A549 (cell line): ENCODE results near the gene CHP2.

Experiments
- HDAC2 ChIP-seq: fragments of 200-600 bp; sonication (generic); IDR thresholded peaks from 2 replicates; pipeline ENCODE4 v1.6.1; 2016
- KDM1A ChIP-seq: fragments of 200-600 bp; sonication (generic); IDR thresholded peaks from 2 replicates; pipeline ENCODE4 v1.6.1; 2016; ENCODE audit warnings: low read depth, mild to moderate bottlenecking
- KDM5A ChIP-seq: fragments of 200-600 bp; sonication (generic); IDR thresholded peaks from 2 replicates; pipeline ENCODE4 v1.6.1; 2016; ENCODE audit warnings: antibody characterized with exemption, mild to moderate bottlenecking
- MAFK ChIP-seq: fragments of 450-650 bp; IDR thresholded peaks from 2 replicates; pipeline ENCODE4 v1.6.1; 2014; ENCODE audit not compliant: partially characterized antibody
- MYC ChIP-seq: IDR thresholded peaks from 2 replicates; pipeline ENCODE4 v1.6.1; 2012; ENCODE audit warnings: mild to moderate bottlenecking, inconsistent platforms, low read length, improper control_type of control experiment, borderline replicate concordance
- POLR2A ChIP-seq: IDR thresholded peaks from 2 replicates; pipeline ENCODE4 v1.6.1; 2012; ENCODE audit warnings: mild to moderate bottlenecking, low read length
- POLR2AphosphoS2 ChIP-seq: conservative IDR thresholded peaks from 2 replicates; pipeline ENCODE4 v1.6.1; 2012; ENCODE audit warnings: low read length, improper control_type of control experiment, inconsistent platforms
- RFX5 ChIP-seq: fragments of 450-650 bp; IDR thresholded peaks from 2 replicates; pipeline ENCODE4 v1.7.1; 2014; ENCODE audit warnings: antibody characterized with exemption, mild to moderate bottlenecking, moderate library complexity
- TF ChIP-seq, protein P1 (sequence below): fragments of >200 bp; sonication (Bioruptor Twin); formaldehyde crosslinking; IDR thresholded peaks from 3 replicates; pipeline ENCODE4 v1.5.1; 2016
- TF ChIP-seq, protein P2 (sequence below): IDR thresholded peaks from 2 replicates; pipeline ENCODE4 v1.6.1; 2012
- TF ChIP-seq, protein P3 (sequence below): fragments of 200-600 bp; sonication (generic); IDR thresholded peaks from 2 replicates; pipeline ENCODE4 v1.6.1; 2016; ENCODE audit warnings: antibody characterized with exemption, mild to moderate bottlenecking, moderate library complexity

DNA sequence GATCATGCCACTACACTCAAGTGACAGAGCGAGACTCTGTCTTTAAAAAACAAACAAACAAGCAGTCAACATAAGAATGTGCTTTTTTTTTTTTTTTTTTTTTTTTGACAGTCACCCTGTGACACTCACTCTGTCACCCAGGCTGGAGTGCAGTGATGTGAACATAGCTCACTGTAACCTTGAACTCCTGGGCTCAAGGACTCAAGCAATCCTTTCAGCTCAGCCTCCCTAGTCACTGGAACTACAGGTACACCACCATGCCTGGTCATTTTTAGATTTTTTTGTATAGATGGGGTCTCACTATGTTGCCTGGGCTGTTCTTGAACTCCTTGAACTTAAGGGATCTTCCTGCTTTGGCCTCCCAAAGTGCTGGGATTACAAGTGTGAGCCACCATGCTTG lies 15.3 kb upstream of the CHP2 start:
- no peak for TF ChIP-seq POLR2AphosphoS2
- TF ChIP-seq, protein P1, sequence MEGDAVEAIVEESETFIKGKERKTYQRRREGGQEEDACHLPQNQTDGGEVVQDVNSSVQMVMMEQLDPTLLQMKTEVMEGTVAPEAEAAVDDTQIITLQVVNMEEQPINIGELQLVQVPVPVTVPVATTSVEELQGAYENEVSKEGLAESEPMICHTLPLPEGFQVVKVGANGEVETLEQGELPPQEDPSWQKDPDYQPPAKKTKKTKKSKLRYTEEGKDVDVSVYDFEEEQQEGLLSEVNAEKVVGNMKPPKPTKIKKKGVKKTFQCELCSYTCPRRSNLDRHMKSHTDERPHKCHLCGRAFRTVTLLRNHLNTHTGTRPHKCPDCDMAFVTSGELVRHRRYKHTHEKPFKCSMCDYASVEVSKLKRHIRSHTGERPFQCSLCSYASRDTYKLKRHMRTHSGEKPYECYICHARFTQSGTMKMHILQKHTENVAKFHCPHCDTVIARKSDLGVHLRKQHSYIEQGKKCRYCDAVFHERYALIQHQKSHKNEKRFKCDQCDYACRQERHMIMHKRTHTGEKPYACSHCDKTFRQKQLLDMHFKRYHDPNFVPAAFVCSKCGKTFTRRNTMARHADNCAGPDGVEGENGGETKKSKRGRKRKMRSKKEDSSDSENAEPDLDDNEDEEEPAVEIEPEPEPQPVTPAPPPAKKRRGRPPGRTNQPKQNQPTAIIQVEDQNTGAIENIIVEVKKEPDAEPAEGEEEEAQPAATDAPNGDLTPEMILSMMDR: no peak
- no peak for TF ChIP-seq MAFK
- TF ChIP-seq POLR2A: no peak
- no peak for TF ChIP-seq MYC
- TF ChIP-seq, protein P2, sequence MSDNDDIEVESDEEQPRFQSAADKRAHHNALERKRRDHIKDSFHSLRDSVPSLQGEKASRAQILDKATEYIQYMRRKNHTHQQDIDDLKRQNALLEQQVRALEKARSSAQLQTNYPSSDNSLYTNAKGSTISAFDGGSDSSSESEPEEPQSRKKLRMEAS: no peak
- TF ChIP-seq, protein P3, sequence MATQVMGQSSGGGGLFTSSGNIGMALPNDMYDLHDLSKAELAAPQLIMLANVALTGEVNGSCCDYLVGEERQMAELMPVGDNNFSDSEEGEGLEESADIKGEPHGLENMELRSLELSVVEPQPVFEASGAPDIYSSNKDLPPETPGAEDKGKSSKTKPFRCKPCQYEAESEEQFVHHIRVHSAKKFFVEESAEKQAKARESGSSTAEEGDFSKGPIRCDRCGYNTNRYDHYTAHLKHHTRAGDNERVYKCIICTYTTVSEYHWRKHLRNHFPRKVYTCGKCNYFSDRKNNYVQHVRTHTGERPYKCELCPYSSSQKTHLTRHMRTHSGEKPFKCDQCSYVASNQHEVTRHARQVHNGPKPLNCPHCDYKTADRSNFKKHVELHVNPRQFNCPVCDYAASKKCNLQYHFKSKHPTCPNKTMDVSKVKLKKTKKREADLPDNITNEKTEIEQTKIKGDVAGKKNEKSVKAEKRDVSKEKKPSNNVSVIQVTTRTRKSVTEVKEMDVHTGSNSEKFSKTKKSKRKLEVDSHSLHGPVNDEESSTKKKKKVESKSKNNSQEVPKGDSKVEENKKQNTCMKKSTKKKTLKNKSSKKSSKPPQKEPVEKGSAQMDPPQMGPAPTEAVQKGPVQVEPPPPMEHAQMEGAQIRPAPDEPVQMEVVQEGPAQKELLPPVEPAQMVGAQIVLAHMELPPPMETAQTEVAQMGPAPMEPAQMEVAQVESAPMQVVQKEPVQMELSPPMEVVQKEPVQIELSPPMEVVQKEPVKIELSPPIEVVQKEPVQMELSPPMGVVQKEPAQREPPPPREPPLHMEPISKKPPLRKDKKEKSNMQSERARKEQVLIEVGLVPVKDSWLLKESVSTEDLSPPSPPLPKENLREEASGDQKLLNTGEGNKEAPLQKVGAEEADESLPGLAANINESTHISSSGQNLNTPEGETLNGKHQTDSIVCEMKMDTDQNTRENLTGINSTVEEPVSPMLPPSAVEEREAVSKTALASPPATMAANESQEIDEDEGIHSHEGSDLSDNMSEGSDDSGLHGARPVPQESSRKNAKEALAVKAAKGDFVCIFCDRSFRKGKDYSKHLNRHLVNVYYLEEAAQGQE: no peak
- TF ChIP-seq KDM1A: no peak
- no peak for TF ChIP-seq HDAC2
- TF ChIP-seq KDM5A: no peak
- TF ChIP-seq RFX5: no peak
